Islet precursor cell (in vitro differentiated cells): ENCODE data around the gene FAM168B.

ENCODE experiments used
- DNase-seq: peaks from one replicate; pipeline ENCODE4 v3.0.0-alpha.2; 2018

FAM168B gene

GRCh38 chr2:131055169-131056065 lies 37.8 kb downstream of the FAM168B start:
- no peak for DNase-seq

DNA sequence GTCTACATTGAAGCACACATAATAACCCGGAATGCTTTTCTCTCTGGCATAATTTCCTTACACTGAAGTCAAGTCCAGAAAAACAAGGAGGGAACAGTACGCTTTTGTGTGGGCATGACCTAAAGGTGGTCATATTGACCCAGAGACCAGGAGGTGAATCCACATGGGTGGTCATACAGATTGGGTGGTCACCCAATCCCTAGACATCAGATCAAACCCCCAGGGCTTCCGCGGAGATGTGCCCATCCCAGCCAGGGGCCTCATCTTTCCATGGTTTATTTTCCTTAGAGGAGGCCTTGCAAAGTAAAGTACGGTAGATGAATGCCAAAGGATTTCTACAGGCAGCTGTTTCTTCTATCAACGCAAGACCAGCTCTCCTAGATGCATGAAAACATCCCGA lies 38.8 kb downstream of the FAM168B start:
- no peak for DNase-seq

DNA sequence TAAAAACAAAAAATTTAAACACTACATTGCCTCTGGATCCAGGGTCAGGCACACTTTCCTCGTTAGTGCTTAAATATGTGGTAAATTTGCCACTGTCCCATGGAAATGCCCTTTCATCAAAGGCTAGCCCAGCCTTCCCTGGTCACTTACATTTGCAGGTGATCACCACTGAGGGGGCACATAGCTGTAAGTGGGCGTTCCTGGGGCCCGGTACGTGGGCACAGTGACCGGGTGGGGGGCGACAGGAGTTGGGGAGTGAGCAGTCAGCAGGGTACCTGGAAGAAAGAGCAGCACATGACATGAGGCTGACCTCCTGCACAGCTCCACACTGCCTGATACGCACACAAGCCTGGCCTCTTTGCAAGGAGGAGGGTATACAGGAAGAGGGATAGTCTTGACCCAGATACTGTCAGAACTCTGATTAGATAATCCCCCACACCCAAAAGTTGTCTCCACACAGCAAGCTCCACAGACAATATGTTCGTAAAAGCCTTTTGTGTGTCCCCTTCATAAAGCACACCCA lies 40.5 kb downstream of the FAM168B start:
- DNase-seq: no peak

DNA sequence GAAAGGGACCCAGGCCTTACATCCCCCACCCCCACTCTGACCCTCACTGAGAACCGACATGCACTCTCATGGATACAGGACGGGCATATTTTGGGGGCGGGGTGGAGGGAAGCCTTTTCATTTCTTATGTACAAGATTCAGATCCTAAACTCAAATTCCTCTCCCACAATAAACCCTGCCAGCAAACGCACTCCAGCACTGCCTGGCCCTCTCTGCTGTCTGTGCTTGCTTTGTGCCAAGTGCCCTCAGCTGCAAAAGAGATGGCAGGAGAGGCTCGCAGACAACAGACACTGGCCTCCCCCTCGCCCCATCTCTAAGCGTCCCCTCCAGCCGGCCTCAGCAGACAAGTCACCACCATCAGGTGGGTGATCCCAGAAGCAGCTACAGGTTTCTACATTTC lies 42.4 kb downstream of the FAM168B start:
- DNase-seq: no peak

GRCh38 chr2:131049150-131049718 lies 44.0 kb downstream of the FAM168B start:
- no peak for DNase-seq

DNA sequence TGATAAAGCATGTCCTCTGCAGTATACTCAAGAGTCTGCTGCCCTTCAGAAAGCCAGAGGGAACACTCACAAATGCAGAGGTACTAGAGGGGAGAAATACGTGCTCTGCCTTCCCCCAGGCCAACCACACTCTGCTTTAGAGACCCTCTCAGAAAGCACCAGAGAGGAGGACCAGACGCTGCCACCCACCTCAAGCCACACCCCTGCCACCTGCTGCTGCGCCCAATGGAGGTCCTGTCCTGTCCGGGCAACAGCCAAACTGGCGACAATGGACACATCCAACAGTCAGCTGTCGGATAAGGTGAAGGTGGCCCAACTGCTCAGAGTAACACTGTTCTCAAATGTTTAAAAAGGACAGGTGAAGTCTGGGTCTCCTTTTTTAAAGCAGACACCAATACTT lies 44.6 kb downstream of the FAM168B start:
- no peak for DNase-seq

DNA sequence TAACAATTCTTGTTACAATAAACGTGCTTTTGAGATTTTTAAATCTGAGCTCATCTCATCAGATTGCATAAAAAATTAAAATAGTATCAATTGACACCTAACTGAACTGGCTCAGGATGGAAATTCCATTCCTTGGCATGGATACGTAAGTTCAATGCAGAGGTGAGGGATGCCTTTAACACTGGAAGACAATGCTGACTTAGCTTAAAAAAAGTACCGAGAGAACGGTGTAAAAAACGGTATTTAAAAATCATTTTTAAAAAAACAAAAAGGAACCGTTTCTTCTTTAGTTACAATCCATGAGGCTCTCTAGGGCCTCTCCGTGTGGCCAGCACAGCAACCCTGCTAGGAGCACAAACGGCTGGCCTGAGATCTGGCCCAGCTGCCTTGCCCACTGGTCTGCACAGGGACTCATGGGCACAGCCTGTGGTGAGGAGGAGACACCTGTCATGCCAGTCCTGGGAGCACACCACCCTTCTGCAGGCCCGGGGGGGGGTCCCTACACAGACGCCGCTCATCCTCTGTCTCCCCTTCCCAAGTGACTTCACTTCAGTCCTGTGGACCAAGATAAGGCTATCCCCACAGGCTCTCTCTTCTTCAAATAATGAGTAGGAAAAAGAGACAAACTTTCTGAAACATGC lies 45.2 kb downstream of the FAM168B start:
- DNase-seq: no peak

GRCh38 chr2:131046918-131047652 lies 46.2 kb downstream of the FAM168B start:
- no peak for DNase-seq

GRCh38 chr2:131046028-131046917 lies 47.0 kb downstream of the FAM168B start:
- DNase-seq: no peak

DNA sequence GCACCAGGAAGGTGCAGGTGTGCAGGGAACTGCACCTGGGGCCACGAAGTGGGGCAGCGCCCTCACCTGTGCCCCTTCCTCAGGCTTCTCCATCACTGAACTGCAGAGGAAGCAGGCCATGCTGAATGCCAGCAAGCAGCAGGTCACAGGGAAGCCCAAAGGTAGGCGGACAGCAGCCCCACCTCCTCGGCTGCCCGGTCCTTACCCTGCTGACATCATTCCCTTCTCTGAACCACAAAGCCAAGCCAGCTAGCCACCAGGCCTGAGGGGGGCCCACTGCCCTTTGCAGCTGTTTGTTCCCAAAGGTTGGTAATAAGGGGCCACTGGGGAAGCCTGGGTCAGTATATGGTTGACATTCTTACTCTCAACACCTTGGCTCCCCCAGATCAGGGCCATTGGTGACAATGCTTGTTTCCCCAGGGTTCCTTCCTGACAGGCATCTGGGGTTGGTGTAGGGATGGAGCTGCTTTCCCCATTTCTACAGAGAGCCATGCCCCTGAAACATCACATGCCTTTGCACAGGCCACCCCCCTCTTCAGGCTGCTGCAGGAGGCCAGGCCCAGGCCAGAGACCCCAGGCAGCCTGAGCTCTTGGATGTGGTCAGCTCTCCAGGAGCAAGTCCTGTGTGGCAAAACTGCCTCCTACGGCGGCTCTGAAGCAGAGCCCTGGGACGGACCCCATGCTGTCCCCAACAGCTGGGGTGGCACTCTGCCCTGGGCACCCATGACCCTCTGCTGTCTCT lies 47.8 kb downstream of the FAM168B start:
- DNase-seq: no peak

DNA sequence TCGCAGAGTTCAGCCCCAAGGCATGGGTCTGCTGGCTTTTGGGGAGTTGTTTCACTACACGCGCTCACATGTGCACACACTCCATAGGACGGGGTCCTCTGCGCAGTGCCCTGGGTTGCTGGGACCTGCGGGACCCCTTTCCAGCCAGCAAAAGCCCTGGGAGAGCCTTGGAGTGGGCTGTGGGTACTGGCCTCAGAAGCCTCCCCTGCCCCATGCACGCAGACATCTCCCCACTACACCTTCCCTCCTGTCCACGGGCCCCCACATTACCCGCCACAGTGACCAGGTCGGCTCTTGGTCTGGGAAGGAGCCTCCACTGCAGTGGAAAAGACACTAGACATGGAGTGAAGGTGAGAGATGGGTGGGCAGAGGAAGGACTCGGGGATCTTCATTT lies 48.5 kb downstream of the FAM168B start:
- DNase-seq: no peak

GRCh38 chr2:131044075-131044756 lies 49.0 kb downstream of the FAM168B start:
- DNase-seq: peak; percentile 59

DNA sequence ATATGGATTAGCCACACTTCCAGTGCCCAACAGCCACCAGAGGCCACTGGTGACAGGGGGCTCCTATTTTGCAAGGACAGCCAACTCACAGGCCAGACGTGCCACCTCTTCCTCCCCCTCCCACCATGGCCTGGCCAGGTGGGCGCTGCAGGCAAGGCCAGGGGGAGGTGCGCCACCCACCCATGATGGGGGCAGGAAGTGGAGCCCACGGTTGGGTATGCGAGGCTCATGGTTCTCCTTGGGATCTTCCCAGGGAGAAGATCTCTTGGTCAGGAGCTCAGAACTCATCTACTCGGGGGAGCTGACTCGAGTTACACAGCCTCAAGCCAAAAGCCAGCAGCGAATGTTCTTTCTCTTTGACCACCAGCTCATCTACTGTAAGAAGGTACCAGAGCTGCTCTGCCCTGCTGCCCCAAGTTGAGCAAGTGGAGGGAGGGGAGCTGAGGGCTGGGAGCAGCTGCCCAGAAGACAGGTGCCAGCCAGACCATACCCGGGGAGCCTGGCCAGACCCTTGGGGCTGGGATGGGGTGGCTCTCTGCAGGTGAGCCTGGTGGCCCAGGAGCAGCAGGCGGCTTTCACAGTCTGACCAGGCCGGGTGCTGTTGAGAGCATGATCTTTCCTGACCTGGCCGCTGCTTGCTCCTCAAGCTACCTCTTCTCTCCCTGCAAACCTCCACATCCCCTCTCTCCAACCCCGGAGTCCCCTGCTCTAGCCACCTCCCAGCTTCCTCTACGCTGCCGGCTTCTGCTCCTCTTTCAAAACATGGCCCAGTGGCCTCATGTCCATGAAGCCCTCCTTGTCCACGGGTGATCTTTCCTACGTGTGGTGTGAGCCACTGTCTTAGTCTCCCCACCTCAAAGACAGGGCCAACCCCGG lies 49.8 kb downstream of the FAM168B start:
- peak; percentile 40 for DNase-seq

DNA sequence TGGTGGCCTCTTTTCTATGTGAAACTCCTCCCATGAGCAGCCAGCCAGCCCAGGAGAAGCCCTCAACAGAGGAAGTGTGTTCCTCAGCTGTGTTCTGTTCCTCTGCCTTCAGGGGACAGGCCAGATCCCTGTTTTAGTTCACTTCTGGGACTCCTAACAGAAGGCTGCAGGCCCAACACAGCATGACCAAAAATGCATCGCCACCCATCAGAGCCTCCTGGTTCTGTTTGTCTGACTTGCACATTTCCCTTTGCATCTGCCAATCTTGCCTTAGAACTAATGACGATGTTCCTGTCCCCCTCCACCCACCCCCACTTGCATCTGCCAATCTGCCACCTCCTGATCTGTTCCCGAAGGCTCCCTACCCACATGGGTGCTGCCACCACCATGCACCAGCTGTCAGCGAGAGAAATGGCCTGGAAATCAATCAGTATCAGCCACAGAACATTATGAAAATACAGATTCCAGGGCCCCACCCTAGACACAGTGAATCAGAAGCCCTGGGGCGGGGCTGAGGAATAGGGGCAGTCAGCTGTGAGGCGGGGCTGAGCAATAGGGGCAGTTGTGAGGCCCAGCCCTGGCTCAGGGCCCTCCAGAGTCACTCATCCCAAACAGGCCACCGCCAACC lies 51.0 kb downstream of the FAM168B start:
- peak; percentile 43 for DNase-seq

DNA sequence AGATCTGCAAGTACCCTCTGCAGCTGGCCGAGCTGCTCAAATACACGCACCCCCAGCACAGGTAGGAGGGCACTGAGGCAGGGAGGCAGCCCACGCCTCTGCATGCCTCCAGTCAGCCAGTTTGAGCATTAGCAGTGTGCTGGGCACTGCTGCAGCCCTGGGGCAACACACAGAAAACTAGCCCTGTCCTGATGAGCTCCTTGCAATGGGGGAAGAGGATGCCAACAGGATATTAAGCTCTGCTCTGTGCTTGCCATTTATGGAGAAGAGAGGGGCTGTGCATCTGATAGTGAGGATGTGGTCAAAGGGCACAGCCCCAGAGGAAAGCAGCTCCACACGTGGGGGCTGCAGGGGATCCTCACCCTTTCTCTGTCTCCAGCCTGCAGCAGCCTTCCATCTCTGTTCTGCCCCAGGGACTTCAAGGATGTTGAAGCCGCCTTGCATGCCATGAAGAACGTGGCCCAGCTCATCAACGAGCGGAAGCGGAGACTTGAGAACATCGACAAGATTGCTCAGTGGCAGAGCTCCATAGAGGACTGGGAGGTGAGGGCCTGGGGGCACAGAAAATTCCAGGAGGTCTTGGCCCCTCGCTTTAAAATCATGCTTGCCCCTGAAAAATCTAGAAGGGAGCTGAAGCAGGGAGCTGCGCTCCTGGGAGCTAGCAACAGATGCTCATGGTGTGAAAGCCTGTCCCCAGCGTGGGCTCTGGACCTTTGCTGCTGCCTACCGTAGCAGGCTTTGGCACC lies 51.7 kb downstream of the FAM168B start:
- no peak for DNase-seq

DNA sequence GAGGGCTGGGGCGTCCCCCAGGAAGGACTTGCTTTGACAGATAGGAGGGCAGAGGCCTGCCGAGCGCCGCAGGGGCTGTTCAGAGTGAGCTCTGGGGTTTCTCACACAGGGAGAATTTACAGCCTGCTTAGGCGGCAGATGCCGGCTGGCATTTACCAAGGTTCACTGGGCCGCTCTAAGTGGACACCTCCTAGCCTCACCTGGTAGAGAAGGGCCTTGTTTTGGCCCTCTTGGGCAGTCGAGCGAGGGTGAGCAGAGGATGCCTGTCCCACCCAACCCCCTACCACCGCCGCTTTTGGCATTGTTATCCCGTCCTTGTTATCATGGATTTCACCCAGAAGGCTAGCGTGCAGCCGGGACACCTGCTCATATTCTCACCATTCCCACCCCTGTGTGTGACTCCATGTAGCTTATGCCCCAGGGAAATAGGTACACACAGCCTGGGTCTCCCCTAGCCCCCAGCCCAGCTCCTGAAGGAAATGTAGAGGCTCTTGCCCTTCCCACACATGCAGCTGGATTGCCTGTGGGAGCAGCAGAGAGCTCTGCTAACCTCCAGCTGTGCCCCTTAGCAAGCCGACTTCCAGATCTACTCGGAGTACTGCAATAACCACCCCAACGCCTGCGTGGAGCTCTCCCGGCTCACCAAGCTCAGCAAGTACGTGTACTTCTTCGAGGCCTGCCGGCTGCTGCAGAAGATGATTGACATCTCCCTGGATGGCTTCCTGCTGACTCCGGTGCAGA lies 52.4 kb downstream of the FAM168B start:
- peak; percentile 61 for DNase-seq

DNA sequence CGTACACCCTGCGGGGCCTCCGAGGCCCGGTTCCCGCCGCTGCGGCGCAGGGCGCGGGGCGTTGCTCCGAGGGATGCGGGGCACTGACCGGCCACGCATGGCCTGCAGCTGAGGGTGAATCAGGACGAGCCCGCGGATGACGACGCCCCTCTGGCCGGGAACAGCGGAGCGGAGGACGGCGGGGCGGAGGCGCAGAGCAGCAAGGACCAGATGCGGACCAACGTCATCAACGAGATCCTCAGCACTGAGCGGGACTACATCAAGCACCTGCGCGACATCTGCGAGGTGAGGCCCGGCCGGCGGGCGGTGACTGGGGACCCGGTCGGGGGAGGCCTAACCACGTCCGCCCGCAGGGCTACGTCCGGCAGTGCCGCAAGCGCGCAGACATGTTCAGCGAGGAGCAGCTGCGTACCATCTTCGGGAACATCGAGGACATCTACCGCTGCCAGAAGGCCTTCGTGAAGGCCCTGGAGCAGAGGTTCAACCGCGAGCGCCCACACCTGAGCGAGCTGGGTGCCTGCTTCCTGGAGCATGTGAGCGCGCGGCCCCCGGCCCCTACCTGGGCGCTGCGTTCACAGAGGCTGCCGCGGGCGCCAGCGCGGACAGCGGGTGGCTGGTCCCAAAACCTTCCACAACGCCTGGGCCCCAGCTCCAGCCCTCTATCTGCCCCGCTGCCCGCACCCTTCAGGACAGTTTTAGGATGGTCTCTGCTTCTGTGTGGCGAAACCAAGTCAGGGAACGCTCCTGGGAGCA lies 53.2 kb downstream of the FAM168B start:
- DNase-seq: peak; percentile 51
